ENCODE data around the gene UBE2C. TPM values are rescaled to one million over a fixed set of nuclear protein-coding genes. Genes with fewer than 3 reads are reported as not detected.
A peak's percentile ranks its signal among the peaks of the same experiment; 100 is the strongest.

The UBE2C gene
- total RNA-seq, 6 experiments from 2014 or later, result 42.6 to 101 (median 91.3) TPM

DNA sequence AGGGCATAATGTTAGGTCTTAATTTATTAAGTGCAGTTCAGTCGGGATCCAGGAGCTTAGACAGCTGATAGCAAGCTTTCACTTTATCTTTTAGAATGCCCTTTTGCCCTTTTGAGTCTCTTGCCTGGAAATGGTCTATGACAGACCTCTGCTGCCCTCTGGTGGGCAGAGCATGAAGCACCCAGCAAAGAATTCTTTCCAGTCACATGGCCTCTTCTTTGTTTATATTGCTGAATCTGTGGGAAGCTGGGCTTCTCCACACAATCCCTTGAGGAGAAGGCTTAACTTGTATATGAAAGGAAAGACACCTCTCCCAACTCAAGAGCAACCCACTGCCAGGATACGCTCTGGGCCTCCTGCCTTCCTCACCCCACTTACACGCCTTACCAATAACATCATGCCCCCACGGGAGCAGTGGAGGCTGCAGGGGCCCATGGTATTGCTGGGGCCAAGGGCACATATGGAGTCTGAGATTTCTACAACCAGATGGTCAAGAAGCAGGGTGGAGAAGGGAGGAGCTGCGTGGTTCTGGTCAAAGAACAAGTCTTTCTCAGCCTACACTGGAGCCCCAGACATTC lies 41.2 kb upstream of the UBE2C start:
- Mint-ChIP-seq H3K27me3 (ENCODE audit: insufficient read depth) (peaks cover 36% of the 10 kb centered on the region), H3K4me3 (no peak overlapping the region), H3K4me1 (ENCODE audit: low read depth) (peaks cover 10% of the 10 kb centered on the region), H3K27ac (no peak overlapping the region), H3K9me3 (no peaks in the 10 kb centered on the region), H3K36me3 (ENCODE audit: low read depth) (no peaks in the 10 kb centered on the region)
- TF ChIP-seq, protein P1, sequence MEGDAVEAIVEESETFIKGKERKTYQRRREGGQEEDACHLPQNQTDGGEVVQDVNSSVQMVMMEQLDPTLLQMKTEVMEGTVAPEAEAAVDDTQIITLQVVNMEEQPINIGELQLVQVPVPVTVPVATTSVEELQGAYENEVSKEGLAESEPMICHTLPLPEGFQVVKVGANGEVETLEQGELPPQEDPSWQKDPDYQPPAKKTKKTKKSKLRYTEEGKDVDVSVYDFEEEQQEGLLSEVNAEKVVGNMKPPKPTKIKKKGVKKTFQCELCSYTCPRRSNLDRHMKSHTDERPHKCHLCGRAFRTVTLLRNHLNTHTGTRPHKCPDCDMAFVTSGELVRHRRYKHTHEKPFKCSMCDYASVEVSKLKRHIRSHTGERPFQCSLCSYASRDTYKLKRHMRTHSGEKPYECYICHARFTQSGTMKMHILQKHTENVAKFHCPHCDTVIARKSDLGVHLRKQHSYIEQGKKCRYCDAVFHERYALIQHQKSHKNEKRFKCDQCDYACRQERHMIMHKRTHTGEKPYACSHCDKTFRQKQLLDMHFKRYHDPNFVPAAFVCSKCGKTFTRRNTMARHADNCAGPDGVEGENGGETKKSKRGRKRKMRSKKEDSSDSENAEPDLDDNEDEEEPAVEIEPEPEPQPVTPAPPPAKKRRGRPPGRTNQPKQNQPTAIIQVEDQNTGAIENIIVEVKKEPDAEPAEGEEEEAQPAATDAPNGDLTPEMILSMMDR (IDR thresholded peaks at IDR 0.05), result peak; percentile 99
- DNase-seq, result peak; percentile 65

DNA sequence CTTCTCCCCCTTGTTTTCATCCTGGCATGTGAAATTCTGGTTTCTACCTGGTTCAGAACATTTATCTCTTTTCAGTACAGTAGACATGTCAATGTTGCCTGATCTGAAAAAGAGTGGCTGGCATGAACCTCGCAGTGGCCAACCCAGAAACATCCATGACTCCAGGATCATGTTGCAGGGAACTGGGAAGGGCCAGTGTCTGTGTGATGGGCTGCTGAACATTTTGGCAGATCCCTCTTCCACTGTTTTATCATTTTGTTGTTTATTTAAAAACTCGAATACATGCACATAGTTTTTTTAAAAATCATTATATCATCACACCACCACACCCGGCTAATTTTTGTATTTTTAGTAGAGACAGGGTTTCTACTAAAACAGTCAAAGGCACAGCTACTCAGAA lies 39.8 kb upstream of the UBE2C start:
- H3K4me1 Mint-ChIP-seq (ENCODE audit: low read depth), result peaks cover 11% of the 10 kb centered on the region
- H3K4me3 Mint-ChIP-seq, result no peak overlapping the region
- no peak for DNase-seq
- H3K27ac Mint-ChIP-seq, result no peak overlapping the region
- TF ChIP-seq, protein P1 (IDR thresholded peaks at IDR 0.05), result no peak
- H3K27me3 Mint-ChIP-seq (ENCODE audit: insufficient read depth), result peaks cover 29% of the 10 kb centered on the region
- no peaks in the 10 kb centered on the region for H3K36me3 Mint-ChIP-seq (ENCODE audit: low read depth)
- no peaks in the 10 kb centered on the region for H3K9me3 Mint-ChIP-seq

DNA sequence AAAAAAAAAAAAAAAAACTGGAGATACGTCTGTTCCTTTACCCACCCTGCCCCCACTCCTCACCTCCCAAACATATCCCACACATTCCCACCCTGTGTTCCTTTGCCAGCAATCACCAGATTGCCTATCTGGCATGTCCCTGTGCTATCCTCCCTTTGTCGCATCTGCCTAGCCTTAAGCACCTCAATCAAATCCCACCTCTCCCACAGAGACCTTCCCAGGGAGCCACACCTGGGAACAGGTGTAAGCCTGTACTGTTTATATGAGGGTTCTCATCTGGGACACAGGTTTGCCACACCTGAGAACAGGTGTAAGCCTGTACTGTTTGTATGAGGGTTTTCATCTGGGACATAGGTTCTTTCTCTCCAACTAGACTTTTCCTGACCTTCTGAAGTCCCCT lies 37.5 kb upstream of the UBE2C start:
- Mint-ChIP-seq H3K27me3 (ENCODE audit: insufficient read depth) (peaks cover 28% of the 10 kb centered on the region), H3K36me3 (ENCODE audit: low read depth) (no peaks in the 10 kb centered on the region), H3K4me1 (ENCODE audit: low read depth) (peaks cover 34% of the 10 kb centered on the region), H3K9me3 (no peaks in the 10 kb centered on the region), H3K27ac (no peak overlapping the region), H3K4me3 (no peak overlapping the region)
- TF ChIP-seq, protein P1 (IDR thresholded peaks at IDR 0.05), result no peak
- no peak for DNase-seq

DNA sequence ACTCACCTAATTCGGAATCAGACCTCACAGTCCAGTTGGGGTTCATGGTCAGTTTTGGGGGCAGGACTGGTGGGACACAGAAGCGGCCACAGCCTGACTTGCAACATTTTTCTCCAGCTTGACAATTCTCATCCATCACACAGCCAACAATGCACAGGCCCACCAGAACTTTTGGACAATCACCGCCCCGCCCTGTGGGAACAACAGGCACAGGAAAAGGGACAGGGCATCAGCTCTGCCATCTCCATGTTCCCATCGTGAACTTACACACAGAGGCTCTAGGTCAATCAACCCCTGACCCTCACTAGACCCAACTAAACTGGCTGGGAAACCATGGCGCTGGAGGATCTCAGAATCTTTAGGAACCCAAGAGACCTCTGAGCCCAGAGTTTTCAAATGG lies 37.0 kb upstream of the UBE2C start:
- Mint-ChIP-seq H3K4me1 (ENCODE audit: low read depth) (peaks cover 39% of the 10 kb centered on the region), H3K9me3 (no peaks in the 10 kb centered on the region), H3K36me3 (ENCODE audit: low read depth) (no peaks in the 10 kb centered on the region), H3K27ac (no peak overlapping the region), H3K4me3 (no peak overlapping the region), H3K27me3 (ENCODE audit: insufficient read depth) (peaks cover 28% of the 10 kb centered on the region)
- TF ChIP-seq, protein P1 (IDR thresholded peaks at IDR 0.05), result no peak
- no peak for DNase-seq

DNA sequence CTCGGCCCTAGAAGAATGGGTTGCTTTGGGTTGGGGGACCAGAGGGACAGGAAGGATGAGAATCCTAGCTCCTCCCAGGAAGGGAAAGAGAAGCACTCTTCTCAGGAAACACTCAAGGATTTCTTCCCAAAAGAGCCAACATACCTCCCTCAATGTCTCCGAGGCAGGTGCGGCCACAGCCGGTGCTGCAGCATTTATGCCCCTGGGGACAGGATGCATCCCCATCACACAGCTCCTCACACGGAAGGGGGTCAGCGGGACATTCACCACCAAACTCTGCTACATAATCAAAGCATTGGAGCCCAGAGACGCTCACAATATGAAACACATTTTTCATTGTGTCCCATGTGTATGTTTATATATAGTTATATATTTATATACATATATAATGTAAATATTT lies 35.5 kb upstream of the UBE2C start:
- H3K36me3 Mint-ChIP-seq (ENCODE audit: low read depth), result no peaks in the 10 kb centered on the region
- peaks cover 26% of the 10 kb centered on the region for H3K27me3 Mint-ChIP-seq (ENCODE audit: insufficient read depth)
- no peak overlapping the region for H3K27ac Mint-ChIP-seq
- H3K4me3 Mint-ChIP-seq, result no peak overlapping the region
- H3K9me3 Mint-ChIP-seq, result no peaks in the 10 kb centered on the region
- peaks cover 44% of the 10 kb centered on the region for H3K4me1 Mint-ChIP-seq (ENCODE audit: low read depth)
- DNase-seq, result no peak
- TF ChIP-seq, protein P1 (IDR thresholded peaks at IDR 0.05), result no peak

All from HFFc6 (cell line).